Measurements from ENCODE around the gene AOPEP.

AOPEP gene

DNA sequence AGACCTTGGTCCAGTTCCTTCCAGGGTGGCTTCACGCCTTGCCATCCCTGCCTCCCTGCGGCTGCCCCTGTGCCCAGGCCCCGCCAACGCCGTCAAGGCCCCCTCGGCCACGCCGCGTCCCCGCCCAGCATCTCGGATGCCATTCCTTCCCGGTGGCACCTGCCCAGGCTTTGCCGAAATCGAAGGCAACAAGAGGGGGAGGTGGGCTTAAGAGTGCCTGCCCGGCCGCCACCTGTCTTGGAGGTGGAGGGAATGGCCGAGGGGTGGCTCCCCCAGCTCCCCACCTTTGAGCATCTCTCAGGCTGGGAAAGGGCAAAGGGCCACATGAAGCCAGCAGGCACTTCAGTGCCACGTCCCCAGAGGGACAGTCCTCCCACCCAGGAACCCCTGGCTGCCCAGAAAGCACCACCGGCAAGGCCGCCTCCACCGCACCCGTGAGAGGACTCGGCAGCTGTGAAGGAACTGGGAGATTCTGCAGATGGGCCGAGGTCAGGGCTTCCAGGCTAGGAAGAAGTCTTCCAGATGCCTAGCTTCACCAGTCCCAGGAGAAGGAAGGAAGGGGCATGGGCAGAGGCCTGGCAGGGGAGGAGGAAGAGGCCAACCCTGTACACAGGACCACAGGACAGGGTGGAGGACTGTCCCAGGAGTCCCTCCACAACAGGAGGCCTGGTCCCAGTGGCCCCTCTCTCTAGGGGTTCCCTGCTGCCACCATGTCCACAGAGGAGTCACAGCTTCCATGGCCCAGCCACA lies 373.0 kb downstream of the AOPEP start:
- DNase-seq (ENCODE audit: low read depth), result no peak

DNA sequence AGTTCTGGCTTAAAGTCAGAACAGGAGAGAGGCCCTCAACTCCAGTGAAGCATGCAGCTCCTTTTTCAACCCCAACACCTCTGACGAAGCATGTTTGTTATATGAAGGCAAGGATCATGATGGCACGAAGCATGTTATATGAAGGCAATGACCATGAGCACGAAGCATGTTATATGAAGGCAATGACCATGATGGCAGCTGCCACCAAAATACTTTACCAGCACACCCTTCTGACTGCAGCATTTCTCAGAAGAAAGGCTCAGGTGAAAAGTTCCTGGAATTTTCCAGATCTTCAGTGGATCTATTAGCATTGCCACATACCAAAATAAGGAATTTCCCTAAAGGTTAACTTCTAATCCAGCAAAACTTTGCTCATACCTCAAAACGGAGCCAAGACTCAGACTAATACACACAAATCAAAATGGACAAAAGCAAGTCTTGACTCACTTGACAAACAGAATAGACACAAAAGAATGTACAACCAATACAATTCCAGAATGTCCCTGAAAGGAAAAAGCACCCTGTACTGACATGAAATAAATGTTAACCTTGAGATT lies 373.6 kb downstream of the AOPEP start:
- DNase-seq (ENCODE audit: low read depth), result no peak

DNA sequence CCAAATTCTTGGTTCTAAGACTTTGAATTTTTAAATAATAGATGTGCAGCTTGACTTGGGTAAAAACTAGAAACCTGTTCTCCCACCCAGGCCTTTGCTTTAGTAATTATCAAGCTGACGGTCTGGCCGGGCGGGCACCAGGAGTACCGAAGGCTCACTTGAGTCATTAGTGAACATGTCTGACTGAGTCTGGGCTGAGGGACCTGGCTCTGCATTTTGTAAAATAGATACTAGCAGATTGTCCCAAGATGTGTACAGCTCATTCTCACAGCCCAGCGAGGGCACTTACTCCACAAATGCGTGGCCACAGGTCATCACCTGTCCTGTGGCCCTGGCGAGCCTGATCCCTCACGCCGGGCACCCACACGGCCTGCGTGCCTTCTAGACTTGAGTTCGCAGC lies 374.8 kb downstream of the AOPEP start:
- no peak for DNase-seq (ENCODE audit: low read depth)

DNA sequence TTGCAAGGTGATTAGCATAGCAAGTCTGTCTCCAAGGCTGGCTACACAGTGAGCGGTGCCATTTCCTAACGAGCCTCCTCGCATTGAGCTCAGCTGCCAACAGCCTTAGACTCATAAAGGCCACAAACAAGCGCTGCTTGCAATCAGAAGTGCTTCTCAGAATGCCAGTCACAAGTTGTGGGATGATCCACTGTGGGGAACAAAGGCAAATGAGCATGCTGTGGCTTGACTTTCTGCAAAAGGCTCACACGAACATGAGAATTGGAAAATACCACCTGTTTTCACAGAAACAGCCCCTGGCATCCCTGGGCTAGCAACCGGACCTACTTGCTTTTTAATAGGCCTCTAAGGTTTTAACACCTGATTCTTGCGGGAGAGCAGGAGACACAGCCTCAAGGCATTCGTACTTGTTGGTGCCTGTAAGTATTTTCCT lies 375.5 kb downstream of the AOPEP start:
- no peak for DNase-seq (ENCODE audit: low read depth)

DNA sequence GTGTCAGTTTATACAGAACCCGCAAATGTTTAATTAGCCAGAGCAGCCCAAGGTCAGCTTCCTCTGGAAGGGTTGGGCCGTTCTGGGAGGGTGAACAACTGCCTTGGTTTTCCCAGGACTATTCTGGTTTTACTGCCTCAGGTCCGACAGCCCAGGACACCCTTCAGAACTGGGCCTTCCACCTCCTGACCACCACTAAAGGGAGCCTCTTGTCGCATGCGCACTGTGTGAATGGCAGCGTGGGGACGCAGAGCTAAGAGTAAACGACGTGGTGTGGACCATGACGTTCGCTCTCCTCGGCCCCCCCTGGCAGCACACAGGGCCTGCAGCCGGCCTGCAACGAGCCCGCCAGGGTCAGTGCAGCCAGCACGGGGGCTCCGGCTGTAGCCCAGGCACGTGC lies 376.1 kb downstream of the AOPEP start:
- DNase-seq (ENCODE audit: low read depth), result no peak

DNA sequence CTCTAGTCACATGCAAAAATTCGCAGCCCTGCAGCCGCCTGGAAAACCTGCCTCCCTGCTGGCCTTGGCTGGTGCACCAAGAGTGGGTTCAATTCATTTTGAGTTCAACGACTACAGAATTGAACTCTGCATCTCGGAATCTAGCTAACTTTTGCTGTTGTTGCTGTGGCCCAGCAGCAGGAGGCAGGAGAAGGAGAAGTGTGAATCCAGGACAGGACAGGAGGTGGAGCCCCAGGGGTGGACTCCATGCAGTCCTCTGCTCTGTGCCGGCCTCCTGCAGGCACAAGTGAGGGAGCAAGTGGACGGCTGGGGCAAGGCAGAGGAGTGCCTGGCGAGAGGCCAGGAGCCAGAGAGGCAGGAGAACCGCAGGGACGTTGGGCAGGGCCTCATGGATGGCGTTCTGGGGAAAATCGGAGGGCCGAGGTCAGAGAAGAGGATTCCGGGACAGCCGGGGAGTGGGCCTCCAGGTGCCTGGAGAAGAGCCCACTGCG lies 376.8 kb downstream of the AOPEP start:
- no peak for DNase-seq (ENCODE audit: low read depth)

DNA sequence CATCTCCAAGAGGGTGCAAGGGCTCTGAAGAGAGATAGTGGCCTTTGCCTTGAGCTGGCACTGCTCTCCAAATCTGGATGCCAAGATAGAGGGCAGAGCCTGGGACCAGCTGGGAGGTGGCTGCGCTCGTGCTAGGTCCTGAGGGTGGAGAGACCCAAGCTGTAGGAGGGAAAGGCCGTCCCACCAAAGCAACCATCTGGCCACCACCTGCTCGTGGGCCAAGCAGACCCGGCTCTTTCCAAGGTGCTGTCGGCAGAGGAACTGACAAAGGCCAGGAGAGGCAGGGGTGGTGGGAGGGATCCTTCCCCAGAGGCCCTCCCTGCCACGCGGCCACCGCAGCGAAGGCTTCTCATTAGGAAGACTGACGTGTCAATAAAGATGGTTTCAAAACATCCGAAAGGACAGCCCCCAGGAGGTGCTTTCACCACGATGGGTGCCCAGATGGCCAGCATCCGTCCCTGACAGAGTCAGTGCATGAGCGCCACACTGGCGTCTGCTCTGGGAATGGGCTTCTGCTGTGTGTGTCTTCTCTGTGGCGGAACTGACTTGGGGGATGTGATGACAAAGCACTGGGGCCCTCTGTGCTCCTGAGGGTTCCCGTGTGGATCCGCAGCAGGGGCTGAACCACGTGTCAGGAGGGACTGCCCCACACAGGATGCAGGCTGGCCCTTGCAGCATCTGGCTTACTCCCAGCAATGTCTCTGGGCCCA lies 377.5 kb downstream of the AOPEP start:
- no peak for DNase-seq (ENCODE audit: low read depth)

DNA sequence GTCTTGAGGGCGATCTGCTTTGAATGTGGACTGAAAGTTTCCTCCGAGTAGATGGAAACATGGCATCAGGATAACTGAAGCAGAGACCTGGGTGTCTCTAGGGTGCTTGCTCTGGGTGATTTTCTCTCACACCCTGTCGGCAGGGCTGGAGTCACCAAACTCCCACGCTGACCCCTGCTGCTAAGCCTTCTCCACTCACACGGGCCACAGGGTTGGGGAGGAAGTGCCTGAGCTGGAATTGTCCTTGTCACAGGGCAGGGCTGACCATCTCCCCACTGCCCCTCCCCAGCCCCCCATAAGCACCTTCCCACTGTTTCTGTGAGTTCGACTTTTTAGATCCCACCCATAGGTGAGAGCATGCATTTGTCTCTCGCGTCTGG lies 378.1 kb downstream of the AOPEP start:
- DNase-seq (ENCODE audit: low read depth), result no peak

DNA sequence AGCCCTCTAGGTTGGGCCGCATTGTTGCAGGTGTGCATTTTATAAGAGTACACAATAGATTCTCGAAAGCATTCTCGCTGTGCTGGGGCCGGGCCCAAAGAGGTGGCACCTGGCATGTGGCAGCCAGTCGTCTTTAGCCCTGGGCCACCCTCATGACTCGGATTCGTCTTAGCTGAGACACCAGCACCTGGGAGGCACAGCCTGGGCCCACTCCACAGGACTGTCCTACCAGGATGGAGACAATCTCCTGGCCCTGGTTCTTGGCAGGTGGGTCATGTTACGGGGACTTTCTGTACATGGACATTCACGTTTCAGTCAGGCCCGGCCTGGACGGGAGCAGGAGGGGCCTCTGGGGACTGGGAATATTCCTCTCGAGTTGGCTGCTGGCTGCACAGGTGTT lies 378.5 kb downstream of the AOPEP start:
- no peak for DNase-seq (ENCODE audit: low read depth)

DNA sequence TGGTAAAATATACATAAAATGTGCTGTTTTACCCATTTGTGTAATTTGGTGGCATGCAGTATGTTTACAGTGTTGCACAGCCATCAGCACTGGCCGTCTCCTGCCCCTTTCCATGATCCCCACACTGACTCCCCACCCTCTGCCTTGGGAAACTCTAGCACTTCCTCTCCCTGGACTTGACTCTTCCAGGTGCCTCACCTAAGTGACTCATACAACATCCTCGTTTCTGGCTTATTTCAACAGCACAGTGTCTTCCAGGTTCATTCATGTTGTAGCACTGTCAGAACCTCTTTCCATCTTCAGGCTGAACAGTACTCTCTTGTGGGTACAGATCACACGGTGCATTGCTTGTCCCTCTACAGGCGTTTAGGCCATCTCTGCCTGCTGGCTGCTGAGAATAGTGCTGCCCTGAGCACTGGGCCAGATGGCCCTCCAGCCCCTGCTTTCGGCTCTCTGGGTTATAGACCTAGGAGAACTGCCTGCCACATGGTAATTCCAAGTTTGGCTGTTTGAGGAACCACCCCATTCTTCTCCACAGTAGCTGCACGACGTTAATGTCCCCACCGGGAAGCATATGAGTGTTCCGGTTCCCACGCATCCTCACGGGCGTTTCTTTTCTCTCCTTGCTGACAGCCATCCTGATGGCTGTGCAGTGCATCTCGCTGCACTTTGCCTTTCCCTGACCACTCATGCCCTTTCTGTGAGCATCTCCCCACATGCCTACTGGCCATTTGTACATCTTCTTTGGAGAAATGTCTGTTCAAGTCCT lies 379.2 kb downstream of the AOPEP start:
- no peak for DNase-seq (ENCODE audit: low read depth)

DNA sequence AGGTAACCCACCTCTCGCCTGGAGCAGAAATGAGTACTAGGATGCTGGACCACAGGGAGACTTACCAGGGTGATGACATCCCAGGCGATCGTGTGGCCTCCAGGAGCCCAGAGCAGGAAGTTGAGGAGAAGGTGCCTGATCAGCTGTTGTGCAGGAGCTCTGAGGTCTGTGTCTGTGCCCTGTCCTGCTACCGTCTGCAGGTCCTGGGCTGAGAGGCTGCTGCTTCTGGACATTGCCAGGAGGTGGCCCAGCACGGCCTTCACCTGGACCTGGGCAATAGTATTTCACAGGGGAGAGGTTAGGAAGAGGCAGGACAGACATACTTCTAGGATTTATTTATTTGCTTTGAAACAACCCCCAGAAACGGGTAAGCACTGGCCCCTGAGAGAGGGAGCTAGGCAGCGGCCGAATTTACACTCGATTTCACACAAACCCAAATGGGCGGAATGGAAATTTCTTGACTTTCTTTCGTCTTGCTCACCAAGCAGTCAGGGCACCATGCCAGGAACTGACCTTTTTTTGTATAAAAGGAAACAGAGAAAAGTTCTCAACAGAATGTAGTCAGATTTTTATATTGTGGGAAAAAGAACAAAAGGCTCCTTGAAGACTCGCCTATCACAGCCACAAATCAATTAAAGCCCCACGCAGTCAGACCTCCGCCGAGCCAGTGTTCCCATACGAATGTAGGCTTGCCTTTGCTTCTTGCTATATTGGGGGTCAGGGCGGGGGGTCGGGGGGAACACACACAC lies 380.7 kb downstream of the AOPEP start:
- DNase-seq (ENCODE audit: low read depth), result no peak

DNA sequence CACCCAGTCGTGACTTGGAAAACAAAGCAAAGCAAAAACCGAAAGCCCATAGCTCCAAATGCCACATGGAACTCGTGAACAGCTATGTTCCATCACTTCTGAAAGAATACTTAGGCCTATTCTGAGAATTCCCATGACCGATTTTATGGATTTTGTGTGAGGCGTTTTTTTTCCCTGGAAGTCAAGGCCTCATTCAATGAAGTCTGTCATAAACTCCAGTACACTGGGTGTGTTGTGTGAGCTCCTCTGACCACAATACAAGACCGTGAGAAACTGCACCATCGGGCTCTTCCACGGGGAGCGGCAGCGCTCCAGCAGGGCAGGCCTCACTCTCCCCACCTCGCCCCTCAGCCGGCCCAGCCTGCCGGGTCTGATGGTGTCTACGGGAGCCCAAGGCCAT lies 381.5 kb downstream of the AOPEP start:
- DNase-seq (ENCODE audit: low read depth), result no peak

DNA sequence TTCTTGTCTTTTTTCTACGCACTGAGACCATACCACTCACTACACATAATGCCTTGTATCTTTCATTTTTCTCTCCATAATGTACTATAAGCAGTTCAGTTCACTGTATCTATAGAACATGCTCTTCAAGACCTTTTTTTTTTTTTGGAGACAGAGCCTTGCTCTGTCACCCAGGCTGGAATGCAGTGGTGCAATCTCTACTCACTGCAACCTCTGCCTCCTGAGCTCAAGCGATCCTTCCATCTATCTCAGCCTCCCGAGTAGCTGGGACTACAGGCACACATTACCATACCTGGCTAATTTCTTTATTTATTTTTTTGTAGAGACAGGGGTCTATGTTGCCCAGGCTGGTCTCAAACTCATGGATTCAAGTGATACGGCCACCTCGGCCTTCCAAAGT lies 382.3 kb downstream of the AOPEP start:
- DNase-seq (ENCODE audit: low read depth), result no peak

DNA sequence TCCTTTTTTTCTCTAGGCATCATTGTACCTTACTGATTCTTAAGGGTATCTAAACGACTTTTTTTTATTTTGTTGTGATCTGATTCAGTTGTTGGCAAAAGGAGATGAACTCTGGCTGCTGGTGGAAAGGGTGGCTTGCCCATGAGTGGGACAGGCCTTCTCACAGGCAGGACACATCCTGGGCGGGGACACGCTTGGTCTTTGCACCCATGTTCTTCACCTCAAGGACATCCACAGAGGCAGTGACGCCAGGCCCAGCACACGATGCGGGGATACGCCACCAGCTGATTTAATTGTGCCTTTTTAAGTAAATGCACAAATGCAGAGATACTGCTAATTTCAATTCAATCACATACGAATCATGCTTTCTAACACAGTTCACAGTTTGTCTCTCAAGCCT lies 383.0 kb downstream of the AOPEP start:
- no peak for DNase-seq (ENCODE audit: low read depth)

DNA sequence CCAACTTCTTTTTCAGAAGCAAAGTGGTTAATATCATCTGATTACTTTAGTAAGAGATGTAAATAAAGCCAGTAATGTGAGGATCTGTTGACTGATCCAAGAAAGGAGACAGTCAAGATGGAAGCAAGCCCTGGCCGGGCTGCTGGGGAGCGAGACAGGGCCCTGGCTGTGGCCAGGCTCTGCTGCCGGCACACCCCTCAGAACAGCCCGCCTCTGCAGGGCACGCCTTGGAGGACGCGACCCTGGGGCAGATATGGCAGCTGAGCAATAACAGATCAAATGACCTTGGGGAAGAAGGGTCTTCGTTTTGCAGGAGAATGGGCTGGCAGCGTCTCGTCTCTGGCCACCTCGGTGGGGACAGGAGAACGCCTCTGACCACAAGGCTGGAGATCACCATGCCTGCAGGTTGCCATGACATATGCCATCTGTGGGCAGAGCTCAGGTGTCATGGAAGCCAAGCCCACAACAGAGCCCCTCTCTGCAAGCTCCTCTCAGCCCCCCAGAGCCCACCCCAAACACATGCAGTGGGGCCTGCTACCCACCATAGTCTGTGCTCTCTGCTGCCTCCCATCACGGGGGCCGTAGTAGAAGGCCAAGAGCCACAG lies 384.5 kb downstream of the AOPEP start:
- no peak for DNase-seq (ENCODE audit: low read depth)

DNA sequence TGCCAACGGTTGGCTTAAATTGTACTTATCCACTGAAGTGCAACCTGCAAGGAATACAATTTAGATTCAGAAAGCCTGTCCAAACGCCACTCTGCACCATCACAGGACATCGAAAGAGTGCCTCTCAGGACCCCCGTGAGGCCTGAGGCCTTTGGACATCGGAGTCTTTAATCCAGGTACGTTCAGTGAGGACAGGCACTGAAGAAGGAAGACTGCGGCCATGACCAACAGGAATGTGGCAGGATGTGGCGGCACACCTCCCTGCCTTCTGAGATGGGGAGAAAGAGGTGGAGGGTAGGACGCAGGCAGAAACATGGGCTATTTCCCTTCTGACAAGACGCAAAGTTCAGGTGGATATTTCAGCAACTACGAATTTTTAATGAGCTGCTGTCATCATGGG lies 385.2 kb downstream of the AOPEP start:
- no peak for DNase-seq (ENCODE audit: low read depth)

DNA sequence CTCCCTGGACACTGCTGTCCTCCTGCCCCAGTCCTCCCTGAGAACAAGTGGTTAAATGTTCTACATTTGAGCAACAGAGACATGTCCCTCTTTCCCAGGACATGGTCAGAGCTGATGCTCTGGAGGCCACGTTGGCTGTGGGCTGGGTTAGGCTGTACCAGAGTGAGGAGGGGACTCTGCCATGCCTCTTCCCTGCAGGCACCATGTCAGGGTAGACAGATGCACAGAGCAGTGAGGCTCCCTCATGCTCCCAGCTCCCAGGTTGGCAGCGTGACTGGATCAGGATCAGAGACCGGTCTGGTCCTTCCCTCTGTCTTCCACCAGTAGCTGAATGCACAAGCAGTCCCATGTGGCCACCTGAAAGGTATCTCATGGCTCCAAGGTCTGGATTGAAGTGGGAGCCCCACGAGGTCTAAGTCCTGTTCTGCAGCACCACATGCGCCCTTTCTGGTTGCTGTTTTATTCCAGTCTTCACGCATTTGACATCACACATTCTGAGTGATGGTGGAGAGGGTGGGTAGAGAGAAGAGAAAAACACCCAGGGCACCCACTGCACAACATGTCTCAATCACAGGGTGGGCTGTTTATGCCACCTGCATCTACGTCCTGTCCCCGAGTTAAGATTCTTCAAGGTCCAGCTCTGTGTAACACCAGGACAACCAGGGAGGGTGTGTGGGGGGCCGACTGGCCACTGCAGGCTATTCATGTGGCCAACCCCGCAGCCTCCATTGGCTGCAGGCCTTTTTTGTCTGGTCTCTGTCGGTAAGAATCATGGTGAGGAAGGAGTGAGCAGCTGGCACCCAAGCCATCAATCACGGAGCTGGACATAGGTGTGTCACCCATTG lies 386.2 kb downstream of the AOPEP start:
- no peak for DNase-seq (ENCODE audit: low read depth)

DNA sequence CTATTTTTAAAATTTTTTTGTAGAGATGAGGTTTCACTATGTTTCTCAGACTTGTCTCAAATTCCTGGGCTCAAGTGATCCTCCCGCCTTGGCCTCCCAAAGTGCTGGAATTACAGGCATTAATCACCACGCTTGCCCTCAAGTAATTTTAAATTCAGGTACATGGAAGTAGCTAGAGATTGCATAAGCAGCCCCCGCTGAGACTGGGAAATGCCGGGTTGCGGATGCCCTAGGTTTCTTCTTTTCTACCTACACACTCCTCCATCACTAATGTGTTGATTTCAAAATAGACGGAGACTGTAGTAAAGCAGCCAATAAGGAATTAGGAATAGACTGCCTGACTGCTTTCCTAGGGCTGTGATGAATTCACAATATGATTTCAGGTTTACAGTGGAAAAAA lies 388.6 kb downstream of the AOPEP start:
- DNase-seq (ENCODE audit: low read depth), result no peak

DNA sequence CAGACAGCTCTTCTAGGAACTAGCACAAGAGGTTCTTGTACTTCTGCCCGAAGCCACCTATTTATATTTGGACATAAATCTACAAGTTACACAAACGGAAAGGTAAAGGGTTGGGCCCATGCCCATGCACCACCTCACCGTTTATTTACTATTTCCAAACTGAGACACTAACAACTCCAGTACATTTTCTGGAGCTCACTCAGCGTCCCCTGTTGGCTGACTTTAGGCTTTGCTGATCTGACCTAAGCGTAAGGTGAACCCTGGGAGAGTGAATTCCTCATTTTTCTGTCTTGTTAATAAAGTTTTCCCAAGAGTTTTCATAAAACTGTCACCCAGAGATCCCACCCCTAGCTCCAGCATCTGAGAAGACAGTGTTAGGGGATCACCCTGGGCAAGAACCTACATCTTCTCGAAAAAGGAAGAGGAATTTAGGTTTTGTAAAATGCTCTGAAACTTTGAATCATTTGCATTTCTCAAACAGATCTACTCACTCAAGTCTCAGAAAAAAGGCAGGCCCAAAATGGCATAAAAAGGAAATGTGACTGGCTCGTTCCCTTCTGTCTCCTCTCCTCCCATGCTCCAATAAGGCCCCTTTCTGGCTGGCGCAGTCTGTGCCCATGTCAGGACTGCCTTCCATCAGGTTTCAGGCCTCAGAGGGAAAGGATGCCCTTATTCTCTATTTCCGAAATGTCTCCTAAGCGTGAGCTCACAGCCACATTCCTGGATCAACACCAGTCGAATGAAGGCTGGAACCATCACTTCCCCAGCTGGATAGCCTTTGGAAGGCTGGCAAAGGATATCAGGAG lies 389.7 kb downstream of the AOPEP start:
- no peak for DNase-seq (ENCODE audit: low read depth)

DNA sequence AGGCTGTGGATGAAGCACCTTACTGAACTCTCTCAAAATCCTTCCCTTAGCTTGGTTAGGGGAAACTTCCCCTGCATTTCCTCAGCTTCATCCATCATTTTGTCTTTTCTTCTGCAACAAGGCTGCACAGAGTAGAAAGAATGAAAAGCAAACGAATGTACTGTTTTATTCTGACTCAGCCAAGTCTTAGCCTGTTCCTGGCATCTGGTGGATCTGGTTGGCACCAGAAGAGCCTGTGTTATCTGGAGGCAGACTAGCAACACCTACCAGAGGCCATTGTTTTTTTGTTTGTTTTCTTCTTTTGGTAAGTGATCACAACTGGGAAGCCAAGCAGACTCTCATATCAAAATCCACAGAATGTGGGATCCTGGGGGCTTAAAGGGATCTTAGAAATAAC lies 390.3 kb downstream of the AOPEP start:
- no peak for DNase-seq (ENCODE audit: low read depth)

Data from activated T-cell treated with anti-CD3 and anti-CD28 coated beads for 24 hours (primary cell).